ENCODE results near the gene DUSP2.
"Not testable (repeated sequence)": the region's sequence is repeated elsewhere in the genome, so short reads cannot be mapped to it uniquely, and the experiment has no call there.

Gene DUSP2

GRCh38 chr2:96144481-96145035 is 682 bp downstream of the DUSP2 start:
- H3K27ac Mint-ChIP-seq: peak overlapping the region; percentile 94
- H3K4me1 Mint-ChIP-seq: peaks cover 46% of the 10 kb centered on the region
- no peaks in the 10 kb centered on the region for H3K9me3 Mint-ChIP-seq
- peak overlapping the region; percentile 97 for H3K4me3 Mint-ChIP-seq
- peaks cover 19% of the 10 kb centered on the region for H3K36me3 Mint-ChIP-seq
- no peaks in the 10 kb centered on the region for H3K27me3 Mint-ChIP-seq

GRCh38 chr2:96143848-96144480 is 1.3 kb downstream of the DUSP2 start:
- H3K36me3 Mint-ChIP-seq: peaks cover 19% of the 10 kb centered on the region
- H3K4me3 Mint-ChIP-seq: peak overlapping the region; percentile 97
- peaks cover 46% of the 10 kb centered on the region for H3K4me1 Mint-ChIP-seq
- H3K27me3 Mint-ChIP-seq: no peaks in the 10 kb centered on the region
- peak overlapping the region; percentile 94 for H3K27ac Mint-ChIP-seq
- no peaks in the 10 kb centered on the region for H3K9me3 Mint-ChIP-seq

GRCh38 chr2:96143231-96143847 is 1.9 kb downstream of the DUSP2 start:
- H3K4me3 Mint-ChIP-seq: peak overlapping the region; percentile 97
- H3K27ac Mint-ChIP-seq: peak overlapping the region; percentile 94
- H3K9me3 Mint-ChIP-seq: no peaks in the 10 kb centered on the region
- no peaks in the 10 kb centered on the region for H3K27me3 Mint-ChIP-seq
- peaks cover 43% of the 10 kb centered on the region for H3K4me1 Mint-ChIP-seq
- H3K36me3 Mint-ChIP-seq: peaks cover 19% of the 10 kb centered on the region

- Mint-ChIP-seq H3K27me3 (no peaks in the 10 kb centered on the region), H3K4me1 (peaks cover 35% of the 10 kb centered on the region), H3K4me3 (peak overlapping the region; percentile 97), H3K36me3 (peaks cover 19% of the 10 kb centered on the region), H3K27ac (peak overlapping the region; percentile 83), H3K9me3 (no peaks in the 10 kb centered on the region)
Observed at GRCh38 chr2:96142217-96143113, 2.8 kb downstream of the DUSP2 start.

GRCh38 chr2:96141624-96141967 is 3.6 kb downstream of the DUSP2 start:
- Mint-ChIP-seq H3K4me3 (peak overlapping the region; percentile 97), H3K4me1 (peaks cover 26% of the 10 kb centered on the region), H3K27ac (peak overlapping the region; percentile 83), H3K36me3 (peaks cover 19% of the 10 kb centered on the region)
- not testable (repeated sequence) for H3K27me3 Mint-ChIP-seq, H3K9me3 Mint-ChIP-seq

GRCh38 chr2:96140941-96141623 is 4.2 kb downstream of the DUSP2 start:
- H3K4me3 Mint-ChIP-seq: peak overlapping the region; percentile 97
- no peaks in the 10 kb centered on the region for H3K27me3 Mint-ChIP-seq
- peaks cover 22% of the 10 kb centered on the region for H3K4me1 Mint-ChIP-seq
- H3K36me3 Mint-ChIP-seq: peaks cover 19% of the 10 kb centered on the region
- H3K27ac Mint-ChIP-seq: no peak overlapping the region
- H3K9me3 Mint-ChIP-seq: no peaks in the 10 kb centered on the region

- Mint-ChIP-seq H3K4me3 (no peak overlapping the region), H3K36me3 (peaks cover 17% of the 10 kb centered on the region), H3K27ac (no peak overlapping the region), H3K4me1 (peaks cover 22% of the 10 kb centered on the region), H3K27me3 (no peaks in the 10 kb centered on the region), H3K9me3 (no peaks in the 10 kb centered on the region)
Observed at GRCh38 chr2:96139181-96139758, 6.0 kb downstream of the DUSP2 start.

GRCh38 chr2:96138179-96139145 is 6.8 kb downstream of the DUSP2 start, which contains the start of gene ASTL:
Gene ASTL, minus strand, starts transcription at chr2:96138502. Its CDS starts 66 bp downstream, at chr2:96138436.
- Mint-ChIP-seq H3K27me3 (no peaks in the 10 kb centered on the region), H3K4me3 (no peak within 1 kb of the TSS), H3K4me1 (peaks cover 22% of the 10 kb centered on the region), H3K27ac (no peak within 1 kb of the TSS), H3K36me3 (peaks cover 10% of the 10 kb centered on the region), H3K9me3 (no peaks in the 10 kb centered on the region)

GRCh38 chr2:96137321-96138178 is 7.7 kb downstream of the DUSP2 start:
- H3K9me3 Mint-ChIP-seq: no peaks in the 10 kb centered on the region
- no peak overlapping the region for H3K4me3 Mint-ChIP-seq
- H3K36me3 Mint-ChIP-seq: peaks cover 6% of the 10 kb centered on the region
- H3K27me3 Mint-ChIP-seq: no peaks in the 10 kb centered on the region
- peaks cover 22% of the 10 kb centered on the region for H3K4me1 Mint-ChIP-seq
- H3K27ac Mint-ChIP-seq: no peak overlapping the region

GRCh38 chr2:96136129-96136720 is 9.0 kb downstream of the DUSP2 start:
- no peaks in the 10 kb centered on the region for H3K27me3 Mint-ChIP-seq
- H3K4me1 Mint-ChIP-seq: peaks cover 21% of the 10 kb centered on the region
- no peaks in the 10 kb centered on the region for H3K9me3 Mint-ChIP-seq
- no peak overlapping the region for H3K27ac Mint-ChIP-seq
- no peaks in the 10 kb centered on the region for H3K36me3 Mint-ChIP-seq
- no peak overlapping the region for H3K4me3 Mint-ChIP-seq

GRCh38 chr2:96135621-96136020 is 9.6 kb downstream of the DUSP2 start:
- H3K4me3 Mint-ChIP-seq: no peak overlapping the region
- no peaks in the 10 kb centered on the region for H3K9me3 Mint-ChIP-seq
- H3K4me1 Mint-ChIP-seq: peaks cover 27% of the 10 kb centered on the region
- no peak overlapping the region for H3K27ac Mint-ChIP-seq
- H3K27me3 Mint-ChIP-seq: no peaks in the 10 kb centered on the region
- peaks cover 3% of the 10 kb centered on the region for H3K36me3 Mint-ChIP-seq

- H3K9me3 Mint-ChIP-seq: no peaks in the 10 kb centered on the region
- H3K27ac Mint-ChIP-seq: no peak overlapping the region
- peaks cover 24% of the 10 kb centered on the region for H3K4me1 Mint-ChIP-seq
Observed at GRCh38 chr2:96135171-96135570, 10.1 kb downstream of the DUSP2 start.

GRCh38 chr2:96134421-96134820 is 10.8 kb downstream of the DUSP2 start:
- H3K36me3 Mint-ChIP-seq: peaks cover 3% of the 10 kb centered on the region
- no peak overlapping the region for H3K27ac Mint-ChIP-seq
- peaks cover 23% of the 10 kb centered on the region for H3K4me1 Mint-ChIP-seq
- no peaks in the 10 kb centered on the region for H3K27me3 Mint-ChIP-seq
- no peaks in the 10 kb centered on the region for H3K9me3 Mint-ChIP-seq
- no peak overlapping the region for H3K4me3 Mint-ChIP-seq

More at GRCh38 chr2:96135171-96135570, 10.1 kb downstream of the DUSP2 start:
- peaks cover 3% of the 10 kb centered on the region for H3K36me3 Mint-ChIP-seq
- H3K27me3 Mint-ChIP-seq: no peaks in the 10 kb centered on the region
- no peak overlapping the region for H3K4me3 Mint-ChIP-seq
